Left ventricle myocardium inferior (tissue), 1 donor: ENCODE results near the gene DSP. TPM values are rescaled to one million over a fixed set of nuclear protein-coding genes. Genes with fewer than 3 reads are reported as not detected.

Experiments used
- DNase-seq: peaks from one replicate; pipeline ENCODE4 v3.0.0-alpha.2; 2020
- H3K27ac ChIP-seq: fragments of 200-600 bp; replicated peaks from 2 replicates; pipeline ENCODE4 v1.8.0; 2021
- H3K27me3 ChIP-seq: fragments of 200-600 bp; 2 replicates; pipeline ENCODE4 v1.8.0; 2021; ENCODE audit warnings: low read depth
- H3K36me3 ChIP-seq: fragments of 200-600 bp; 2 replicates; pipeline ENCODE4 v1.8.0; 2021
- H3K4me1 ChIP-seq: fragments of 200-600 bp; 2 replicates; pipeline ENCODE4 v1.8.0; 2021
- H3K4me3 ChIP-seq: fragments of 200-600 bp; 2 replicates; pipeline ENCODE4 v1.8.0; 2021; ENCODE audit warnings: mild to moderate bottlenecking, moderate library complexity
- H3K9me3 ChIP-seq: fragments of 200-600 bp; replicated peaks from 2 replicates; pipeline ENCODE4 v1.8.0; 2021
- intact Hi-C: fragments of 100-400 bp; cut with micrococcal nuclease; formaldehyde crosslinking; loops from one replicate; pipeline ENCODE4 v1.11.0; 2022
- total RNA-seq: library from RNA; stranded (reverse); fragmentation: NEBNext Ultra II Directional; extraction: Animal tissue kit (Norgen Biotek cat#: 25700); gene quantifications from one replicate; pipeline ENCODE4 v1.2.1, GENCODE V29; 2021
- TF ChIP-seq, protein P1 (sequence below): fragments of 200-600 bp; IDR thresholded peaks from 2 replicates; pipeline ENCODE4 v1.8.0; 2021; ENCODE audit warnings: antibody characterized with exemption, mild to moderate bottlenecking, borderline replicate concordance
- donor health status: DM: no; HTN: yes; CAD: no; lungs with severe emphysema.

Gene DSP
- total RNA-seq, 1 donor from 2014 or later = 322 TPM

DNA sequence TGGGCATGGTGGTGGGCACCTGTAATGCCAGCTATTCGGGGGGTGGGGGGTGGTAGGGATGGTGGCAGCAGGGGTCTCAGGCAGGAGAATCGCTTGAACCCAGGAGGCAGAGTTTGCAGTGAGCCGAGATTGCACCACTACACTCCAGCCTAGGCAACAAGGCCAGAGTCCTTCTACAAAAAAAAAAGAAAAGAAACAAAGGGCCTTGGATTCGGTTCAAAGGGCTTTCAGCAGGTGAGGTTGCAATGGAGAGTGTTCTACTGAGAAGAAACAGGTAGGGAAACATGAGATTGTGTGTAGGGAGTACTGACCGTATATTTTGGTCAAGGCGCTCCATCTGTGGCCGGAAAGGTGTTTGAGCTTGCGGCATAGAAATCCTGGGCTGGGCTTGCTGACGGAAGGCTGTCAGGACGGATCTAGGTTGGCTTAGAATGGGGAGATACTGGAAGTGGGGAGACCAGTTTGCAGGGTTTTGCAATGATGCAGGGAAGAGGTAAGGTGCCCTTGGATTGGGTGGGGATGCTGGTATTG, 40.7 kb upstream of the DSP start:
- Histone ChIP-seq H3K4me1 (peaks cover 6% of the 10 kb centered on the region), H3K9me3 (no peaks in the 10 kb centered on the region), H3K27me3 (peaks cover 20% of the 10 kb centered on the region), H3K27ac (no peak overlapping the region), H3K36me3 (no peaks in the 10 kb centered on the region), H3K4me3 (no peak overlapping the region)
- TF ChIP-seq, protein P1, sequence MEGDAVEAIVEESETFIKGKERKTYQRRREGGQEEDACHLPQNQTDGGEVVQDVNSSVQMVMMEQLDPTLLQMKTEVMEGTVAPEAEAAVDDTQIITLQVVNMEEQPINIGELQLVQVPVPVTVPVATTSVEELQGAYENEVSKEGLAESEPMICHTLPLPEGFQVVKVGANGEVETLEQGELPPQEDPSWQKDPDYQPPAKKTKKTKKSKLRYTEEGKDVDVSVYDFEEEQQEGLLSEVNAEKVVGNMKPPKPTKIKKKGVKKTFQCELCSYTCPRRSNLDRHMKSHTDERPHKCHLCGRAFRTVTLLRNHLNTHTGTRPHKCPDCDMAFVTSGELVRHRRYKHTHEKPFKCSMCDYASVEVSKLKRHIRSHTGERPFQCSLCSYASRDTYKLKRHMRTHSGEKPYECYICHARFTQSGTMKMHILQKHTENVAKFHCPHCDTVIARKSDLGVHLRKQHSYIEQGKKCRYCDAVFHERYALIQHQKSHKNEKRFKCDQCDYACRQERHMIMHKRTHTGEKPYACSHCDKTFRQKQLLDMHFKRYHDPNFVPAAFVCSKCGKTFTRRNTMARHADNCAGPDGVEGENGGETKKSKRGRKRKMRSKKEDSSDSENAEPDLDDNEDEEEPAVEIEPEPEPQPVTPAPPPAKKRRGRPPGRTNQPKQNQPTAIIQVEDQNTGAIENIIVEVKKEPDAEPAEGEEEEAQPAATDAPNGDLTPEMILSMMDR = no peak
- DNase-seq = no peak
- intact Hi-C loops = no loop called here

GRCh38 chr6:7502743-7503142, 38.7 kb upstream of the DSP start:
- TF ChIP-seq, protein P1 = no peak

GRCh38 chr6:7504041-7504440, 37.4 kb upstream of the DSP start:
- TF ChIP-seq, protein P1 = no peak
- no peaks in the 10 kb centered on the region for H3K36me3 ChIP-seq
- H3K4me1 ChIP-seq = peaks cover 6% of the 10 kb centered on the region
- DNase-seq = no peak
- intact Hi-C loops = no loop called here
- no peak overlapping the region for H3K27ac ChIP-seq
- H3K4me3 ChIP-seq = no peak overlapping the region
- H3K27me3 ChIP-seq = peaks cover 12% of the 10 kb centered on the region
- H3K9me3 ChIP-seq = no peaks in the 10 kb centered on the region

More at GRCh38 chr6:7502743-7503142, 38.7 kb upstream of the DSP start:
- H3K36me3 ChIP-seq = no peaks in the 10 kb centered on the region
- no peak overlapping the region for H3K4me3 ChIP-seq
- peaks cover 6% of the 10 kb centered on the region for H3K4me1 ChIP-seq
- intact Hi-C loops = no loop called here
- no peak for DNase-seq
- H3K27me3 ChIP-seq = peaks cover 12% of the 10 kb centered on the region
- H3K9me3 ChIP-seq = no peaks in the 10 kb centered on the region
- no peak overlapping the region for H3K27ac ChIP-seq

DNA sequence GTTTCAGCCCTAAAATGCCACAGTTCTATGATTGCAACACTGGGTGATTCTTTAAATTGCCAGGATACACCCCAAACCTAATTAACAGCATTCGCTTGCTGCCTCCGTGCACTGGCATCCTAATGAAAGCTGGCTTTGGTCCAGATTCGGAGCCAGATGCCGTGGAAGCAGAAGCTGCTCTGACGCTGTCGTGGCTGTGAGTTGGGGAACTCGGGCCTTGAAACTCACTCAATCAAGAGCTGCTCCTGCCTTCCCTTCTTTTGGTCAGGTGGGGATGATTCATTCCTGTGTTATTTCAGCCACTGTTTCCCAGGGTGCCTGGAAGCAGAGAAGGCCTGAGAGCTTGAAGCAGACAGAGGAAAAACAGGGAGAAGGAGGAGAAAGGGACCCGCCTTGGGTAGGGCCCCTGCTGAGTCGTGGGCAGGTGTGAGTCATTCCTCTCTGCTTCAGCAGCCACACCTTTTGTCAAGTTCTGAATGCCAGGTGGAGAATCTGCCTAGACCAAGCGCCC, 36.2 kb upstream of the DSP start:
- DNase-seq = no peak

GRCh38 chr6:7507600-7507999, 33.9 kb upstream of the DSP start:
- no peaks in the 10 kb centered on the region for H3K36me3 ChIP-seq
- peaks cover 8% of the 10 kb centered on the region for H3K27me3 ChIP-seq
- no peak for DNase-seq
- no peak overlapping the region for H3K4me3 ChIP-seq
- H3K9me3 ChIP-seq = no peaks in the 10 kb centered on the region
- H3K27ac ChIP-seq = no peak overlapping the region
- intact Hi-C loops = no loop called here
- peaks cover 6% of the 10 kb centered on the region for H3K4me1 ChIP-seq
- TF ChIP-seq, protein P1 = no peak

More for the DNA sequence above, 36.2 kb upstream of the DSP start:
- Histone ChIP-seq H3K9me3 (no peaks in the 10 kb centered on the region), H3K27ac (no peak overlapping the region), H3K4me3 (no peak overlapping the region), H3K36me3 (no peaks in the 10 kb centered on the region), H3K27me3 (peaks cover 12% of the 10 kb centered on the region), H3K4me1 (peaks cover 6% of the 10 kb centered on the region)
- TF ChIP-seq, protein P1 = no peak
- intact Hi-C loops = no loop called here
